GM12864 (cell line): Measurements from ENCODE around the gene LIN28A.

Source experiments
- DNase-seq: peaks from one replicate; pipeline ENCODE4 v3.0.0-alpha.2; 2011; ENCODE audit warnings: low read depth
- H3K4me3 ChIP-seq: 2 replicates; pipeline ENCODE4 v1.5.1; 2011; ENCODE audit warnings: mild to moderate bottlenecking, low read depth, low read length, control low read depth
- CTCF ChIP-seq: IDR thresholded peaks from 2 replicates; pipeline ENCODE4 v1.5.1; 2011; ENCODE audit warnings: low read depth, mild to moderate bottlenecking, moderate library complexity, low read length, control low read depth, inconsistent platforms; ENCODE audit errors: missing control alignments

The LIN28A gene

GRCh38 chr1:26404641-26405040 is 6.0 kb upstream of the LIN28A start:
- no peak for DNase-seq
- no peak overlapping the region for H3K4me3 ChIP-seq
- TF ChIP-seq CTCF: no peak

- TF ChIP-seq CTCF: no peak
- no peak overlapping the region for H3K4me3 ChIP-seq
- DNase-seq: no peak
These were observed 5.2 kb upstream of the LIN28A start for GRCh38 chr1:26405281-26405915.

- DNase-seq: no peak
- no peak for TF ChIP-seq CTCF
- no peak overlapping the region for H3K4me3 ChIP-seq
These were observed 2.0 kb upstream of the LIN28A start for GRCh38 chr1:26408604-26409003.

GRCh38 chr1:26409191-26409807 is 1.3 kb upstream of the LIN28A start:
- no peak for DNase-seq
- no peak for TF ChIP-seq CTCF
- H3K4me3 ChIP-seq: no peak overlapping the region

- H3K4me3 ChIP-seq: no peak overlapping the region
- no peak for TF ChIP-seq CTCF
- no peak for DNase-seq
These were observed 1.0 kb downstream of the LIN28A start for GRCh38 chr1:26411624-26412074.

- TF ChIP-seq CTCF: no peak
- H3K4me3 ChIP-seq: no peak overlapping the region
- DNase-seq: no peak
These were observed 1.7 kb downstream of the LIN28A start for GRCh38 chr1:26412180-26412840.
